Embryonic facial prominence (tissue), 1 donor: ENCODE measurements around the gene GRPR.
"Not testable (repeated sequence)": the region's sequence is repeated elsewhere in the genome, so short reads cannot be mapped to it uniquely, and the experiment has no call there.

Experiments
- DNase-seq: peaks from one replicate; pipeline ENCODE4 v3.0.0-alpha.2; 2016; ENCODE audit errors: extremely low spot score

Gene GRPR

GRCh38 chrX:16177260-16177659 is 53.9 kb downstream of the GRPR start:
- DNase-seq = no peak

GRCh38 chrX:16183843-16184242 is 60.5 kb downstream of the GRPR start:
- not testable (repeated sequence) for DNase-seq

DNA sequence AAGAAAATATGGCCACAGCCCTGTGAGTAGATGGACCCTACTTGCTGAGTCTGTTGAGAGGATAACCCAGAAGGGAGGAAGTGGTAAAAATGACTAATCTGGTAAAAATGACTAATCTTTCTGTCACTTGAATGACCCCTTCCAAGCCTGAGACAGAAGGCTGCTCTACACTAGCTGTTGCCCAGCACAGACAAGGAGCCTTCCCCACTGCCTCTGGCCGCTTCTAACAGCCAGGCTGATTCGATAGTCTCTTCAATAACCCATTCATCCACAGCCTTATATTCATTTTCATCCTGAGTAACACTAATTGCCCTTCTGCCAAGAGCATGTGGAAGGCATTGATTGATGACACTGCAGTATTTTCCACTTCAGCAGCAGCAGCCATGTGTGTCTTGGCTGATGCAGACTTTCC is 62.4 kb downstream of the GRPR start:
- DNase-seq = no peak

GRCh38 chrX:16186380-16187007 is 63.1 kb downstream of the GRPR start:
- no peak for DNase-seq

- no peak for DNase-seq
Measured at GRCh38 chrX:16187024-16187760, 63.8 kb downstream of the GRPR start.

DNA sequence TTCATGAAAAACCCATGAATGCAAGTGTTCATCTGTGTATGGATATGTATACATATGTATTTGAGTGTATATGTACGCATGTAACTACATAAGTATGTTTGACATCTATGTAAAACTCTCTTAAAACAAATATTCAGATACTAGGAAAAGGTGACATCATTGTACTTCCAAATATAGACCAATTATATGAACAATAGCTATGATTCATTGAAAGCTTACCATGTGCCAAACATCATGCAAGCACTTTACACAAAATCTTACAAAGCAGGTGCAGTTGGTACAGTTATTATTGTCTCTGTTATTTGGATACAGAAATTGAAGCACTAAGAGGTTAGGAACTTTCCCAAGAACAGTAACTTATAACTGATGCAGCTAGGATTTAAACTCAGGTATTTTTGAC is 65.3 kb downstream of the GRPR start:
- DNase-seq = no peak

GRCh38 chrX:16191605-16192004 is 68.2 kb downstream of the GRPR start:
- DNase-seq = no peak

GRCh38 chrX:16196829-16197228 is 73.5 kb downstream of the GRPR start:
- DNase-seq = no peak

- no peak for DNase-seq
Measured at GRCh38 chrX:16199343-16199742, 76.0 kb downstream of the GRPR start.

GRCh38 chrX:16202943-16203342 is 79.6 kb downstream of the GRPR start:
- DNase-seq = no peak
